HepG2 (cell line): ENCODE results near the gene TSGA10IP.

Experiments
- FIP1L1 ChIP-seq: fragments of 200-400 bp; formaldehyde crosslinking; IDR thresholded peaks from 2 replicates; pipeline ENCODE4 v1.6.1; 2018; ENCODE audit warnings: low read depth, mild to moderate bottlenecking, low read length, moderate library complexity, borderline replicate concordance; ENCODE audit not compliant: insufficient read depth
- GATA4 ChIP-seq: sonication (generic); IDR thresholded peaks from 2 replicates; pipeline ENCODE4 v1.6.1; 2016; ENCODE audit warnings: antibody characterized with exemption, low read depth, borderline replicate concordance
- TGIF2 ChIP-seq: IDR thresholded peaks from 2 replicates; pipeline ENCODE4 v1.6.1; 2016; ENCODE audit warnings: control low read depth, missing compliant biosample characterization
- ZNF629 ChIP-seq: sonication (generic); formaldehyde crosslinking; conservative IDR thresholded peaks from 2 replicates; pipeline ENCODE4 v1.5.0; 2020; ENCODE audit warnings: missing genetic modification reagents
- TF ChIP-seq, protein P1 (sequence below): sonication (generic); formaldehyde crosslinking; IDR thresholded peaks from 2 replicates; pipeline ENCODE4 v1.4.0; 2020; ENCODE audit warnings: missing genetic modification reagents, mild to moderate bottlenecking, borderline replicate concordance
- TF ChIP-seq, protein P2 (sequence below): IDR thresholded peaks from 2 replicates; pipeline ENCODE4 v1.4.0; 2020; ENCODE audit warnings: mild to moderate bottlenecking, missing genetic modification reagents

DNA sequence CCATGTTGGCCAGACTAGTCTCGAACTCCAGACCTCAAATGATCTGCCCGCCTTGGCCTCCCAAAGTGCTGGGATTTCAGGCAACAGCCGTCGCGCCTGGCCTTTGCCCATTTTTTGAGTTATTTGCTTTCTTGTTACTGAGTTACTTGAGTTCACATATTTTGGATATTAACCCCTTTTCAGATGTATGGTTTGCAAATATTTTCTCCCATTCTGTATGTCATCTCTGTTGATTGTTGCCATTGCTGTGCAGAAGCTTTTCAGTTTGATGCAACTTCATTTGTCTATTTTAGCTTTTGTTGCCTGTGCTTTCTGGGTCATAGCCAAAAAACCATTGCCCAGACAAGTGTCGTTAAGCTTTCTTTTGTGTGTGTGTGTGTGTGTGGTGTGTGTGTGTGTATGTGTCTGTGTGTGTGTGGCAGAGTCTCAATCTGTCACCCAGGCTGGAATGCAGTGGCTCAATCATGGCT is 6.8 kb downstream of the TSGA10IP start:
- no peak for TF ChIP-seq TGIF2 (CRISPR knock-in tag)
- TF ChIP-seq, protein P1, sequence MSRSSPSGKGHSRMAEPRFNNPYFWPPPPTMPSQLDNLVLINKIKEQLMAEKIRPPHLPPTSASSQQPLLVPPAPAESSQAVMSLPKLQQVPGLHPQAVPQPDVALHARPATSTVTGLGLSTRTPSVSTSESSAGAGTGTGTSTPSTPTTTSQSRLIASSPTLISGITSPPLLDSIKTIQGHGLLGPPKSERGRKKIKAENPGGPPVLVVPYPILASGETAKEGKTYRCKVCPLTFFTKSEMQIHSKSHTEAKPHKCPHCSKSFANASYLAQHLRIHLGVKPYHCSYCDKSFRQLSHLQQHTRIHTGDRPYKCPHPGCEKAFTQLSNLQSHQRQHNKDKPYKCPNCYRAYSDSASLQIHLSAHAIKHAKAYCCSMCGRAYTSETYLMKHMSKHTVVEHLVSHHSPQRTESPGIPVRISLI (CRISPR knock-in tag) = peak; percentile 46; the same call in 1 of the 2 replicates
- no peak for TF ChIP-seq FIP1L1
- peak; percentile 58; the same call in 1 of the 2 replicates for TF ChIP-seq ZNF629
- TF ChIP-seq, protein P2, sequence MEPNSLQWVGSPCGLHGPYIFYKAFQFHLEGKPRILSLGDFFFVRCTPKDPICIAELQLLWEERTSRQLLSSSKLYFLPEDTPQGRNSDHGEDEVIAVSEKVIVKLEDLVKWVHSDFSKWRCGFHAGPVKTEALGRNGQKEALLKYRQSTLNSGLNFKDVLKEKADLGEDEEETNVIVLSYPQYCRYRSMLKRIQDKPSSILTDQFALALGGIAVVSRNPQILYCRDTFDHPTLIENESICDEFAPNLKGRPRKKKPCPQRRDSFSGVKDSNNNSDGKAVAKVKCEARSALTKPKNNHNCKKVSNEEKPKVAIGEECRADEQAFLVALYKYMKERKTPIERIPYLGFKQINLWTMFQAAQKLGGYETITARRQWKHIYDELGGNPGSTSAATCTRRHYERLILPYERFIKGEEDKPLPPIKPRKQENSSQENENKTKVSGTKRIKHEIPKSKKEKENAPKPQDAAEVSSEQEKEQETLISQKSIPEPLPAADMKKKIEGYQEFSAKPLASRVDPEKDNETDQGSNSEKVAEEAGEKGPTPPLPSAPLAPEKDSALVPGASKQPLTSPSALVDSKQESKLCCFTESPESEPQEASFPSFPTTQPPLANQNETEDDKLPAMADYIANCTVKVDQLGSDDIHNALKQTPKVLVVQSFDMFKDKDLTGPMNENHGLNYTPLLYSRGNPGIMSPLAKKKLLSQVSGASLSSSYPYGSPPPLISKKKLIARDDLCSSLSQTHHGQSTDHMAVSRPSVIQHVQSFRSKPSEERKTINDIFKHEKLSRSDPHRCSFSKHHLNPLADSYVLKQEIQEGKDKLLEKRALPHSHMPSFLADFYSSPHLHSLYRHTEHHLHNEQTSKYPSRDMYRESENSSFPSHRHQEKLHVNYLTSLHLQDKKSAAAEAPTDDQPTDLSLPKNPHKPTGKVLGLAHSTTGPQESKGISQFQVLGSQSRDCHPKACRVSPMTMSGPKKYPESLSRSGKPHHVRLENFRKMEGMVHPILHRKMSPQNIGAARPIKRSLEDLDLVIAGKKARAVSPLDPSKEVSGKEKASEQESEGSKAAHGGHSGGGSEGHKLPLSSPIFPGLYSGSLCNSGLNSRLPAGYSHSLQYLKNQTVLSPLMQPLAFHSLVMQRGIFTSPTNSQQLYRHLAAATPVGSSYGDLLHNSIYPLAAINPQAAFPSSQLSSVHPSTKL (CRISPR knock-in tag) = peak; percentile 52
- TF ChIP-seq GATA4 = no peak
